HepG2 (cell line): ENCODE measurements around the gene ILRUN. TPM values are rescaled to one million over a fixed set of nuclear protein-coding genes. Genes with fewer than 3 reads are reported as not detected.

Source experiments
- ATAC-seq: fragments of 200-7000 bp; cut with Tn5 transposase; 3 replicates; pipeline ENCODE4 v1.9.1; 2020; ENCODE audit warnings: mild to moderate bottlenecking, moderate library complexity
- BruUV-seq: library from RNA; stranded (reverse); fragments of 400-500 nt; replicated peaks from 2 replicates; lab custom pipeline; 2021; lab: Mats Ljungman, UMichigan
- CTCF ChIA-PET: fragments of 300-600 bp; formaldehyde crosslinking; extraction: SDS; loops from one replicate; lab custom pipeline; 2021; ENCODE audit warnings: low total read pairs, inconsistent platforms, low intra/inter-chr PET ratio; lab: Yijun Ruan, JAX
- POLR2A ChIA-PET: fragments of 350-600 bp; sonication (Branson Sonifier 250); formaldehyde crosslinking; loops from one replicate; lab custom pipeline; 2020; ENCODE audit warnings: antibody characterized with exemption, inconsistent platforms; lab: Yijun Ruan, JAX
- DNase-seq: peaks from one replicate; pipeline ENCODE4 v3.0.0-alpha.2; 2015; ENCODE audit warnings: low spot score
- FAIRE-seq: peaks from 3 replicates; lab custom pipeline; 2011; peaks lifted over from hg19 to GRCh38; lab: Jason Lieb, UNC
- H2AFZ ChIP-seq: one replicate; pipeline ENCODE4 v1.6.1; 2011; ENCODE audit warnings: low read length, inconsistent platforms
- H3K27ac ChIP-seq: fragments of 300-600 bp; 3 replicates; pipeline ENCODE4 v1.8.0; 2011; ENCODE audit warnings: mixed run types, mild to moderate bottlenecking, mixed read lengths, low read length, inconsistent platforms; ENCODE audit not compliant: insufficient read depth; ENCODE audit errors: extremely low read length
- H3K27me3 ChIP-seq, 2 experiments: fragments of 200-600 bp in 1 of 2; 2 replicates in 1 of 2; 3 replicates in 1 of 2; pipeline versions ENCODE4 v1.6.0 to v1.8.0; 2011; ENCODE audit warnings: low read length in 2 of 2, mild to moderate bottlenecking in 2 of 2, moderate library complexity in 2 of 2, inconsistent platforms in 1 of 2; ENCODE audit not compliant: insufficient read depth in 2 of 2, control insufficient read depth in 1 of 2
- H3K36me3 ChIP-seq, 2 experiments: fragments of 200-600 bp in 1 of 2; replicated peaks in 1 of 2; 2 replicates in 1 of 2; 3 replicates in 1 of 2; pipeline versions ENCODE4 v1.5.1 to v1.8.0; 2011; ENCODE audit warnings: low read length in 2 of 2, inconsistent platforms in 1 of 2; ENCODE audit not compliant: insufficient read depth in 2 of 2, control insufficient read depth in 1 of 2
- H3K4me1 ChIP-seq: 2 replicates; pipeline ENCODE4 v1.5.1; 2012; ENCODE audit warnings: low read length, inconsistent platforms; ENCODE audit not compliant: insufficient read depth
- H3K4me2 ChIP-seq: 2 replicates; pipeline ENCODE4 v1.6.0; 2011; ENCODE audit warnings: low read depth, low read length, inconsistent platforms
- H3K4me3 ChIP-seq, 3 experiments: fragments of 200-600 bp in 1 of 3; sonication (generic), shearing (Covaris generic) in 1 of 3; replicated peaks in 1 of 3; 2 replicates each; pipeline ENCODE4 v1.5.1; 2011 to 2016; ENCODE audit warnings: low read length in 3 of 3, inconsistent platforms in 2 of 3, low read depth in 2 of 3, mild to moderate bottlenecking in 2 of 3, control low read depth in 1 of 3, mixed read lengths in 1 of 3; ENCODE audit not compliant: insufficient read depth in 1 of 3
- H3K79me2 ChIP-seq: one replicate; pipeline ENCODE4 v1.6.1; 2011; ENCODE audit warnings: low read length, inconsistent platforms; ENCODE audit not compliant: insufficient read depth
- H3K9ac ChIP-seq: 2 replicates; pipeline ENCODE4 v1.6.0; 2011; ENCODE audit warnings: mild to moderate bottlenecking, low read depth, low read length, inconsistent platforms; ENCODE audit not compliant: insufficient read depth
- H3K9me3 ChIP-seq: 2 replicates; pipeline ENCODE4 v1.5.1; 2012; ENCODE audit warnings: mild to moderate bottlenecking, low read length
- H4K20me1 ChIP-seq: 2 replicates; pipeline ENCODE4 v1.6.0; 2011; ENCODE audit warnings: inconsistent platforms, mild to moderate bottlenecking, low read length, moderate library complexity; ENCODE audit not compliant: insufficient read depth
- CBX2 ChIP-seq, 2 experiments: fragments of 200-600 bp in 1 of 2; sonication (generic); formaldehyde crosslinking in 1 of 2; IDR thresholded peaks; 2 replicates each; pipeline versions ENCODE4 v1.7.0 to v1.8.1; 2018 to 2022; ENCODE audit warnings: low read depth in 2 of 2, low read length in 1 of 2, mild to moderate bottlenecking in 1 of 2, missing genetic modification reagents in 1 of 2
- MXD4 ChIP-seq: IDR thresholded peaks from 2 replicates; pipeline ENCODE4 v1.6.1; 2016; ENCODE audit warnings: mild to moderate bottlenecking, missing biosample characterization, missing genetic modification reagents
- NFKB2 ChIP-seq: sonication (generic); formaldehyde crosslinking; IDR thresholded peaks from 2 replicates; pipeline ENCODE4 v1.4.0; 2020; ENCODE audit warnings: missing genetic modification reagents, borderline replicate concordance
- RFX1 ChIP-seq: fragments of 450-650 bp; IDR thresholded peaks from 2 replicates; pipeline ENCODE4 v1.6.1; 2017
- ZFP62 ChIP-seq: sonication (generic); formaldehyde crosslinking; IDR thresholded peaks from 2 replicates; pipeline ENCODE4 v1.4.0; 2020; ENCODE audit warnings: missing genetic modification reagents
- ZMYM4 ChIP-seq: sonication (generic); formaldehyde crosslinking; IDR thresholded peaks from 2 replicates; pipeline ENCODE4 v1.8.1; 2023; ENCODE audit warnings: mild to moderate bottlenecking, missing genetic modification reagents
- ZNF557 ChIP-seq: sonication (generic); formaldehyde crosslinking; IDR thresholded peaks from 2 replicates; pipeline ENCODE4 v1.4.0; 2020; ENCODE audit warnings: missing genetic modification reagents
- ZNF790 ChIP-seq: sonication (generic); formaldehyde crosslinking; IDR thresholded peaks from 2 replicates; pipeline ENCODE4 v1.8.0; 2022; ENCODE audit warnings: missing genetic modification reagents, mild to moderate bottlenecking, borderline replicate concordance
- WGBS: methylation state at CpG from one replicate; pipeline ENCODE4 v1.1.6; 2017; ENCODE audit warnings: low lambda C conversion rate; 5-methylcytosine and 5-hydroxymethylcytosine counted together
- in situ Hi-C: cut with HindIII; loops from 2 replicates; pipeline ENCODE4 v1.10.0; 2017; ENCODE audit warnings: low pct_unique_long_range_greater_than_20kb; ENCODE audit not compliant: extremely low pct_ligation_motif_present
- intact Hi-C: fragments of 100-400 bp; cut with micrococcal nuclease; formaldehyde crosslinking; loops from one replicate; pipeline ENCODE4 v1.10.0; 2022; ENCODE audit not compliant: unreplicated experiment
- polyA plus RNA-seq, 8 experiments: library from polyadenylated mRNA; depleted of rRNA in 3 of 8; stranded (reverse) in 7 of 8; unstranded in 1 of 8; fragments of >200 nt; fragmentation: Illumina TruSeq in 4 of 8; extraction: Trizol in 4 of 8; gene quantifications; 2 replicates each; pipeline versions ENCODE4 v1.2.1 to v1.2.3, GENCODE V29; 2011 to 2016; ENCODE audit warnings: low read depth in 4 of 8, missing spikeins in 1 of 8, mixed read lengths in 1 of 8; ENCODE audit not compliant: insufficient read depth in 1 of 8
- total RNA-seq, 5 experiments: library from RNA; depleted of rRNA; stranded (reverse); fragments of >200 nt; fragmentation: Illumina TruSeq; extraction: Trizol; gene quantifications; 2 replicates each; pipeline ENCODE4 v1.2.3, GENCODE V29; 2016; ENCODE audit warnings: low read depth in 1 of 5
- TF ChIP-seq, protein P1 (sequence below): sonication (generic); formaldehyde crosslinking; conservative IDR thresholded peaks from 2 replicates; pipeline ENCODE4 v1.8.1; 2023; ENCODE audit warnings: missing genetic modification reagents
- TF ChIP-seq, protein P2 (sequence below): sonication (generic); formaldehyde crosslinking; IDR thresholded peaks from 2 replicates; pipeline ENCODE4 v1.5.1; 2020; ENCODE audit warnings: mild to moderate bottlenecking, missing genetic modification reagents, moderate library complexity
- TF ChIP-seq, protein P3 (sequence below): sonication (generic); formaldehyde crosslinking; IDR thresholded peaks from 2 replicates; pipeline ENCODE4 v1.4.0; 2020; ENCODE audit warnings: mild to moderate bottlenecking, missing genetic modification reagents
- TF ChIP-seq, protein P4 (sequence below): sonication (generic); formaldehyde crosslinking; IDR thresholded peaks from 2 replicates; pipeline ENCODE4 v1.5.0; 2020; ENCODE audit warnings: missing genetic modification reagents
- TF ChIP-seq, protein P5 (sequence below): sonication (generic); formaldehyde crosslinking; IDR thresholded peaks from 2 replicates; pipeline ENCODE4 v1.4.0; 2020; ENCODE audit warnings: mild to moderate bottlenecking, missing genetic modification reagents

The ILRUN gene
- total and polyA plus RNA-seq, 2 of the 13 experiments (the other 11 are each of a cell fraction or from before 2014, with no cell fraction given), result 45.5 to 66.6 TPM

DNA sequence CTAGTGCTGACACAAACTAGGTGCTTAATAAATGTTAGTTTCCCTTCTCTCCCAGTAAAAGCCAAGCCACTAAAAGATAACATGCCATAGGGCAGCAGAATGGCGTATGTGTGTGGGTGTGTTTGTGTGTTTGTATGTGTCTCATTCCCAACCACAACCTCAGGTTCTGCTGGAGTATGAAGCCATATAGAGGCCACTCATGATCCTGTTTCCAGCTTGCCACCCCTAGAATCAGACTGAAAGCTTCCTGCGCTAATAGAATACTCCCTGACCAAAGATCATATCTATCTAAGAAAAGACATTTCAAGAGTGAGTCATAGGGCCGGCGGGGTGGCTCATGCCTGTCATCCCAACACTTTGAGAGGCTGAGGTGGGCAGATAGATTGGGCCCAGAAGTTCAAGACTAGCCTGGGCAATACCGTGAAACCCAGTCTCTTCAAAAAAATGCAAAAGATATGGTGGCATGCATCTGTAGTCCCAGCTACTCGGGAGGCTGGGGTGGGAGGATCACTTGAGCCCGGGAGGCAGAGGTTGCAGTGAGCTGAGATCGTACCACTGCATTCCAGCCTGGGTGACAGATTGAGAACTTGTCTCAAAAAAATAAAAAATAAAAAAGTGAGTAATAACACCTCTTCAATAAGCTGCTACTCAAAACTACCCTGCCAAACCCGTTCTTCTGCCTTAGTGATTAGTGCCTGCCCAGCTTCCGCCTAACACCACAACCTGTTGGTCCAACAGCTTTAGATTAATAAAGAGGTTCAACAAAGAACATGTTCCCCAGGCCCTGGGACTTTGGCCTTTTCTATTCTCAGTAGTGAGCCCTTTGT, 48.9 kb upstream of the ILRUN start:
- ChIA-PET CTCF (no interaction called here), POLR2A (interaction anchor here (0.8 to 3.1 kb wide), 7 partner anchors 11 to 88 kb away, joined by 5 to 53 read pairs (median 8); partner anchors contain the start of genes BLTP3A, ILRUN and SNRPC)
- Histone ChIP-seq H3K4me2 (peak overlapping the region; percentile 89), H3K4me3 (peak overlapping the region; percentile 41 to 56 (median 47)), H2AFZ (peak overlapping the region; percentile 73), H3K9ac (peak overlapping the region; percentile 52), H4K20me1 (no peaks in the 10 kb centered on the region), H3K79me2 (no peaks in the 10 kb centered on the region), H3K36me3 (no peaks in the 10 kb centered on the region), H3K27me3 (no peaks in the 10 kb centered on the region), H3K27ac (peak overlapping the region; percentile 57), H3K4me1 (peaks cover 82% of the 10 kb centered on the region), H3K9me3 (no peaks in the 10 kb centered on the region)
- TSS peak; percentile 72 for BruUV-seq
- intact Hi-C loops (loop anchor here (2.0 kb wide), 1 partner anchor 25 kb away; no protein-coding TSS in a partner anchor), in situ Hi-C loops (no loop called here)
- peak; percentile 85 for ATAC-seq
- 4% methylated on average over 10 of the region's 10 CpGs for WGBS
- FAIRE-seq, result peak; percentile 68
- peak; percentile 72 for DNase-seq
- peak; percentile 31; the same call in 1 of the 2 replicates for TF ChIP-seq ZMYM4
- TF ChIP-seq, protein P1, sequence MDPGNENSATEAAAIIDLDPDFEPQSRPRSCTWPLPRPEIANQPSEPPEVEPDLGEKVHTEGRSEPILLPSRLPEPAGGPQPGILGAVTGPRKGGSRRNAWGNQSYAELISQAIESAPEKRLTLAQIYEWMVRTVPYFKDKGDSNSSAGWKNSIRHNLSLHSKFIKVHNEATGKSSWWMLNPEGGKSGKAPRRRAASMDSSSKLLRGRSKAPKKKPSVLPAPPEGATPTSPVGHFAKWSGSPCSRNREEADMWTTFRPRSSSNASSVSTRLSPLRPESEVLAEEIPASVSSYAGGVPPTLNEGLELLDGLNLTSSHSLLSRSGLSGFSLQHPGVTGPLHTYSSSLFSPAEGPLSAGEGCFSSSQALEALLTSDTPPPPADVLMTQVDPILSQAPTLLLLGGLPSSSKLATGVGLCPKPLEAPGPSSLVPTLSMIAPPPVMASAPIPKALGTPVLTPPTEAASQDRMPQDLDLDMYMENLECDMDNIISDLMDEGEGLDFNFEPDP (CRISPR knock-in tag), result no peak
- TF ChIP-seq RFX1, result no peak
- TF ChIP-seq, protein P2, sequence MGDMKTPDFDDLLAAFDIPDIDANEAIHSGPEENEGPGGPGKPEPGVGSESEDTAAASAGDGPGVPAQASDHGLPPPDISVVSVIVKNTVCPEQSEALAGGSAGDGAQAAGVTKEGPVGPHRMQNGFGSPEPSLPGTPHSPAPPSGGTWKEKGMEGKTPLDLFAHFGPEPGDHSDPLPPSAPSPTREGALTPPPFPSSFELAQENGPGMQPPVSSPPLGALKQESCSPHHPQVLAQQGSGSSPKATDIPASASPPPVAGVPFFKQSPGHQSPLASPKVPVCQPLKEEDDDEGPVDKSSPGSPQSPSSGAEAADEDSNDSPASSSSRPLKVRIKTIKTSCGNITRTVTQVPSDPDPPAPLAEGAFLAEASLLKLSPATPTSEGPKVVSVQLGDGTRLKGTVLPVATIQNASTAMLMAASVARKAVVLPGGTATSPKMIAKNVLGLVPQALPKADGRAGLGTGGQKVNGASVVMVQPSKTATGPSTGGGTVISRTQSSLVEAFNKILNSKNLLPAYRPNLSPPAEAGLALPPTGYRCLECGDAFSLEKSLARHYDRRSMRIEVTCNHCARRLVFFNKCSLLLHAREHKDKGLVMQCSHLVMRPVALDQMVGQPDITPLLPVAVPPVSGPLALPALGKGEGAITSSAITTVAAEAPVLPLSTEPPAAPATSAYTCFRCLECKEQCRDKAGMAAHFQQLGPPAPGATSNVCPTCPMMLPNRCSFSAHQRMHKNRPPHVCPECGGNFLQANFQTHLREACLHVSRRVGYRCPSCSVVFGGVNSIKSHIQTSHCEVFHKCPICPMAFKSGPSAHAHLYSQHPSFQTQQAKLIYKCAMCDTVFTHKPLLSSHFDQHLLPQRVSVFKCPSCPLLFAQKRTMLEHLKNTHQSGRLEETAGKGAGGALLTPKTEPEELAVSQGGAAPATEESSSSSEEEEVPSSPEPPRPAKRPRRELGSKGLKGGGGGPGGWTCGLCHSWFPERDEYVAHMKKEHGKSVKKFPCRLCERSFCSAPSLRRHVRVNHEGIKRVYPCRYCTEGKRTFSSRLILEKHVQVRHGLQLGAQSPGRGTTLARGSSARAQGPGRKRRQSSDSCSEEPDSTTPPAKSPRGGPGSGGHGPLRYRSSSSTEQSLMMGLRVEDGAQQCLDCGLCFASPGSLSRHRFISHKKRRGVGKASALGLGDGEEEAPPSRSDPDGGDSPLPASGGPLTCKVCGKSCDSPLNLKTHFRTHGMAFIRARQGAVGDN (CRISPR knock-in tag), result no peak
- no peak for TF ChIP-seq NFKB2 (CRISPR knock-in tag)
- no peak for TF ChIP-seq ZFP62 (CRISPR knock-in tag)
- no peak for TF ChIP-seq CBX2 (IDR thresholded peaks at IDR 0.05; ENCODE audit: low read depth, low read length)
- no peak for TF ChIP-seq CBX2 (CRISPR knock-in tag; IDR thresholded peaks at IDR 0.05; ENCODE audit: low read depth)
- TF ChIP-seq MXD4, result peak; percentile 29; the same call in 1 of the 2 replicates
- no peak for TF ChIP-seq ZNF790 (CRISPR knock-in tag)
- TF ChIP-seq ZNF557 (CRISPR knock-in tag), result no peak
- TF ChIP-seq, protein P3, sequence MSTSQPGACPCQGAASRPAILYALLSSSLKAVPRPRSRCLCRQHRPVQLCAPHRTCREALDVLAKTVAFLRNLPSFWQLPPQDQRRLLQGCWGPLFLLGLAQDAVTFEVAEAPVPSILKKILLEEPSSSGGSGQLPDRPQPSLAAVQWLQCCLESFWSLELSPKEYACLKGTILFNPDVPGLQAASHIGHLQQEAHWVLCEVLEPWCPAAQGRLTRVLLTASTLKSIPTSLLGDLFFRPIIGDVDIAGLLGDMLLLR, result peak; percentile 27; the same call in 1 of the 2 replicates
- TF ChIP-seq, protein P4, sequence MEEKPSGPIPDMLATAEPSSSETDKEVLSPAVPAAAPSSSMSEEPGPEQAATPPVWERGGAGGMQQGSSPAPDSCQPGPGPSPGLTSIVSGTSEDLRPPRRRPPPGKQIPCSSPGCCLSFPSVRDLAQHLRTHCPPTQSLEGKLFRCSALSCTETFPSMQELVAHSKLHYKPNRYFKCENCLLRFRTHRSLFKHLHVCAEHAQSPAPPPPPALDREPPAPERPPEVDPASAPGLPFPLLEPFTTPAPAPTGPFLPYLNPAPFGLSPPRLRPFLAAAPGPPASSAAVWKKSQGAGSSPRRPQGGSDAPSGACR (CRISPR knock-in tag), result no peak
- TF ChIP-seq, protein P5, sequence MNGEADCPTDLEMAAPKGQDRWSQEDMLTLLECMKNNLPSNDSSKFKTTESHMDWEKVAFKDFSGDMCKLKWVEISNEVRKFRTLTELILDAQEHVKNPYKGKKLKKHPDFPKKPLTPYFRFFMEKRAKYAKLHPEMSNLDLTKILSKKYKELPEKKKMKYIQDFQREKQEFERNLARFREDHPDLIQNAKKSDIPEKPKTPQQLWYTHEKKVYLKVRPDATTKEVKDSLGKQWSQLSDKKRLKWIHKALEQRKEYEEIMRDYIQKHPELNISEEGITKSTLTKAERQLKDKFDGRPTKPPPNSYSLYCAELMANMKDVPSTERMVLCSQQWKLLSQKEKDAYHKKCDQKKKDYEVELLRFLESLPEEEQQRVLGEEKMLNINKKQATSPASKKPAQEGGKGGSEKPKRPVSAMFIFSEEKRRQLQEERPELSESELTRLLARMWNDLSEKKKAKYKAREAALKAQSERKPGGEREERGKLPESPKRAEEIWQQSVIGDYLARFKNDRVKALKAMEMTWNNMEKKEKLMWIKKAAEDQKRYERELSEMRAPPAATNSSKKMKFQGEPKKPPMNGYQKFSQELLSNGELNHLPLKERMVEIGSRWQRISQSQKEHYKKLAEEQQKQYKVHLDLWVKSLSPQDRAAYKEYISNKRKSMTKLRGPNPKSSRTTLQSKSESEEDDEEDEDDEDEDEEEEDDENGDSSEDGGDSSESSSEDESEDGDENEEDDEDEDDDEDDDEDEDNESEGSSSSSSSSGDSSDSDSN (CRISPR knock-in tag), result 0 out of 2 replicates have a peak, but pooled peaks have one; percentile 13
